ENCODE data around the gene AMZ2. TPM values are rescaled to one million over a fixed set of nuclear protein-coding genes. Genes with fewer than 3 reads are reported as not detected.
"Not testable (repeated sequence)": the region's sequence is repeated elsewhere in the genome, so short reads cannot be mapped to it uniquely, and the experiment has no call there.

The AMZ2 gene
- polyA plus RNA-seq, 1 donor (not counting 4 experiments of a cell fraction or from before 2014, with no cell fraction given): 123 TPM

- FAIRE-seq; H3K36me3 ChIP-seq (ENCODE audit: control insufficient read depth in 2 of 2, extremely low read depth in 1 of 2, insufficient read depth in 2 of 2, low read length in 2 of 2); H4K20me1 ChIP-seq (ENCODE audit: control insufficient read depth, extremely low read depth, insufficient read depth, low read length); H3K9me1 ChIP-seq (ENCODE audit: control insufficient read depth, extremely low read depth, insufficient read depth, low read length); H3K4me2 ChIP-seq (ENCODE audit: control insufficient read depth, extremely low read depth, insufficient read depth, low read depth, low read length); H3K4me3 ChIP-seq (ENCODE audit: control insufficient read depth in 2 of 3, extremely low read depth in 1 of 3, insufficient read depth in 2 of 3, low read depth in 1 of 3, low read length in 3 of 3); H2AFZ ChIP-seq (ENCODE audit: control insufficient read depth, low read length); DNase-seq (ENCODE audit: low read depth, low spot score); H3K79me2 ChIP-seq (ENCODE audit: control insufficient read depth, insufficient read depth, low read length); H3K27ac ChIP-seq (ENCODE audit: control insufficient read depth, insufficient read depth, low read length); dilution Hi-C loops (cut with MboI; ENCODE audit: extremely low pct_ligation_motif_present, low sequenced_read_pairs); H3K9ac ChIP-seq (ENCODE audit: control insufficient read depth, extremely low read depth, insufficient read depth, low read length); H3K9me3 ChIP-seq (ENCODE audit: control insufficient read depth, low read depth, low read length); H3K27me3 ChIP-seq (ENCODE audit: control insufficient read depth, extremely low read depth, insufficient read depth, low read length): not testable (repeated sequence)
- peaks cover 12% of the 10 kb centered on the region for H3K4me1 ChIP-seq (ENCODE audit: control insufficient read depth, extremely low read depth, insufficient read depth, low read length)
These were observed 38.5 kb upstream of the AMZ2 start for GRCh38 chr17:68209191-68209900.

DNA sequence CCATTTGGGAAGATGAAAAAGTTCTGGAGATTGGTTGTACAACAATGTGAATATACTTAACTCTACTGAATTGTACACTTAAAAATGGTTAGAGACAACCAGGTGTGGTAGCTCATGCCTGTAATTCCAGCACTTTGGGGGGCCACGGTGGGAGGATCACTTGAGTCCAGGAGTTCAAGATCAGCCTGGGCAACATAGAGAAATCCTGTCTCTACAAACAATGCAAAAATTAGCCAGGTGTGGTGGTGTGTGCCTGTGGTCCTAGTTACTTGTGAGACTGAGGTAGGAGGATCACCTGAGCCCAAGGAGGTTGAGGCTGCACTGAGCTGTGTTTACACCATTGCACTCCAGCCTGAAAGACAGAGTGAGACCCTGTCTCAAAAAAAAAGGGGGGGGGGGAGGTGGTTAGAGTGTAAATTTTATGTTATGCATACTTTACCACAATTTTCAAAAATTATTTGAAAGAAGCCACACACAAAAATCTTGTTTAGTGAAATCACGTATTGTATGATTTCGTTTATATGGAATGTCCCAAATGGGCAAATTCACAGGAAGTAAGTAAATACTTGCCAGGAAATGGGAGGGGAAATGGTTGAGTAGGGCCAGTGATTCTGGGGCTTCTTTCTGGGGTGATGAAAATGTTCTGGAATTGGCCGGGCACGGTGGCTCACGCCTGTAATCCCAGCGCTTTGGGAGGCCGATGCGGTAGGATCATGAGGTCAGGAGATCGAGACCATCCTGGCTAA is 37.1 kb upstream of the AMZ2 start:
- no peak for TF ChIP-seq CTCF (optimal IDR thresholded peaks at IDR 0.05 in 1 of 3, IDR thresholded peaks at IDR 0.05 in 1 of 3, conservative IDR thresholded peaks at IDR 0.05 in 1 of 3; ENCODE audit: extremely low read depth in 1 of 3, insufficient read depth in 2 of 3, low read length in 3 of 3)
- no peak for TF ChIP-seq EZH2 (IDR thresholded peaks at IDR 0.05; ENCODE audit: low read length)
- H2AFZ ChIP-seq (ENCODE audit: control insufficient read depth, low read length): no peak overlapping the region
- no peak for DNase-seq (ENCODE audit: low read depth, low spot score)

GRCh38 chr17:68213428-68214411 is 34.1 kb upstream of the AMZ2 start:
- H2AFZ ChIP-seq (ENCODE audit: control insufficient read depth, low read length); H3K4me3 ChIP-seq (ENCODE audit: control insufficient read depth in 2 of 3, extremely low read depth in 1 of 3, insufficient read depth in 2 of 3, low read depth in 1 of 3, low read length in 3 of 3); H3K36me3 ChIP-seq (ENCODE audit: control insufficient read depth in 2 of 2, extremely low read depth in 1 of 2, insufficient read depth in 2 of 2, low read length in 2 of 2); H3K4me2 ChIP-seq (ENCODE audit: control insufficient read depth, extremely low read depth, insufficient read depth, low read depth, low read length); H3K9me1 ChIP-seq (ENCODE audit: control insufficient read depth, extremely low read depth, insufficient read depth, low read length); H3K9me3 ChIP-seq (ENCODE audit: control insufficient read depth, low read depth, low read length); H3K4me1 ChIP-seq (ENCODE audit: control insufficient read depth, extremely low read depth, insufficient read depth, low read length); dilution Hi-C loops (cut with MboI; ENCODE audit: extremely low pct_ligation_motif_present, low sequenced_read_pairs); FAIRE-seq; H3K27me3 ChIP-seq (ENCODE audit: control insufficient read depth, extremely low read depth, insufficient read depth, low read length); H4K20me1 ChIP-seq (ENCODE audit: control insufficient read depth, extremely low read depth, insufficient read depth, low read length); H3K9ac ChIP-seq (ENCODE audit: control insufficient read depth, extremely low read depth, insufficient read depth, low read length); DNase-seq (ENCODE audit: low read depth, low spot score); H3K27ac ChIP-seq (ENCODE audit: control insufficient read depth, insufficient read depth, low read length); H3K79me2 ChIP-seq (ENCODE audit: control insufficient read depth, insufficient read depth, low read length): not testable (repeated sequence)

More for the DNA sequence above, 37.1 kb upstream of the AMZ2 start:
- Histone ChIP-seq H3K27me3 (ENCODE audit: control insufficient read depth, extremely low read depth, insufficient read depth, low read length) (no peaks in the 10 kb centered on the region), H3K79me2 (ENCODE audit: control insufficient read depth, insufficient read depth, low read length) (no peaks in the 10 kb centered on the region), H3K9me1 (ENCODE audit: control insufficient read depth, extremely low read depth, insufficient read depth, low read length) (no peaks in the 10 kb centered on the region), H3K4me1 (ENCODE audit: control insufficient read depth, extremely low read depth, insufficient read depth, low read length) (peaks cover 12% of the 10 kb centered on the region), H3K9ac (ENCODE audit: control insufficient read depth, extremely low read depth, insufficient read depth, low read length) (no peak overlapping the region), H4K20me1 (ENCODE audit: control insufficient read depth, extremely low read depth, insufficient read depth, low read length) (no peaks in the 10 kb centered on the region), H3K4me2 (ENCODE audit: control insufficient read depth, extremely low read depth, insufficient read depth, low read depth, low read length) (no peak overlapping the region), H3K27ac (ENCODE audit: control insufficient read depth, insufficient read depth, low read length) (no peak overlapping the region), H3K36me3 (ENCODE audit: control insufficient read depth in 2 of 2, extremely low read depth in 1 of 2, insufficient read depth in 2 of 2, low read length in 2 of 2) (no peaks in the 10 kb centered on the region), H3K9me3 (ENCODE audit: control insufficient read depth, low read depth, low read length) (no peaks in the 10 kb centered on the region), H3K4me3 (ENCODE audit: control insufficient read depth in 2 of 3, extremely low read depth in 1 of 3, insufficient read depth in 2 of 3, low read depth in 1 of 3, low read length in 3 of 3) (no peak overlapping the region)
- no peak for FAIRE-seq
- dilution Hi-C loops (cut with MboI; ENCODE audit: extremely low pct_ligation_motif_present, low sequenced_read_pairs): no loop called here

DNA sequence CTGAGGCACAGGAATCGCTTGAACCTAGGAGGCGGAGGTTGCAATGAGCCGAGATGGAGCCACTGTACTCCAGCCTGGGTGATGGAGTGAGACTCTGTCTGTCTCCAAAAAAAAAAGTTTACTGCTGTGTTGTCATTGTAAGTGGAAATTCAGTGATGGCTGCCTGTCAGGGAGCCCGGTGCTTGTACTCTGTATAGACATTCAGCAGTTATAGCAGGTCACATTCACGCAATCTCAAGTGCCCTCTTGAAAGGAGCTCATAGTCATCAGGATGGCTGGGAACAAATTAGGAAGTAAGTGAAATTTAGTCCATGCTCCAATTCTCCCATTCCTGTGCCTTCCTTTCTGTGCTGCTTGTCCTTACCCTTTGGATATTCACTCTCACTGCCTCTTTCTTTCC is 32.4 kb upstream of the AMZ2 start:
- FAIRE-seq; H3K9ac ChIP-seq (ENCODE audit: control insufficient read depth, extremely low read depth, insufficient read depth, low read length); H4K20me1 ChIP-seq (ENCODE audit: control insufficient read depth, extremely low read depth, insufficient read depth, low read length); H3K4me3 ChIP-seq (ENCODE audit: control insufficient read depth in 2 of 3, extremely low read depth in 1 of 3, insufficient read depth in 2 of 3, low read depth in 1 of 3, low read length in 3 of 3); dilution Hi-C loops (cut with MboI; ENCODE audit: extremely low pct_ligation_motif_present, low sequenced_read_pairs); H3K4me2 ChIP-seq (ENCODE audit: control insufficient read depth, extremely low read depth, insufficient read depth, low read depth, low read length); H3K79me2 ChIP-seq (ENCODE audit: control insufficient read depth, insufficient read depth, low read length); H3K27me3 ChIP-seq (ENCODE audit: control insufficient read depth, extremely low read depth, insufficient read depth, low read length); H3K4me1 ChIP-seq (ENCODE audit: control insufficient read depth, extremely low read depth, insufficient read depth, low read length); H3K36me3 ChIP-seq (ENCODE audit: control insufficient read depth in 2 of 2, extremely low read depth in 1 of 2, insufficient read depth in 2 of 2, low read length in 2 of 2); H2AFZ ChIP-seq (ENCODE audit: control insufficient read depth, low read length); DNase-seq (ENCODE audit: low read depth, low spot score); H3K9me1 ChIP-seq (ENCODE audit: control insufficient read depth, extremely low read depth, insufficient read depth, low read length); H3K9me3 ChIP-seq (ENCODE audit: control insufficient read depth, low read depth, low read length); H3K27ac ChIP-seq (ENCODE audit: control insufficient read depth, insufficient read depth, low read length): not testable (repeated sequence)
